NCI-H1105 treated with DMSO at 0.1 percent for 48 hours (cell line): ENCODE measurements around the gene ILDR2.
"Not testable (repeated sequence)": the region's sequence is repeated elsewhere in the genome, so short reads cannot be mapped to it uniquely, and the experiment has no call there.

Experiments used
- DNase-seq: peaks from one replicate; lab custom pipeline; 2025; lab: John Stamatoyannopoulos, UW

ILDR2 gene

DNA sequence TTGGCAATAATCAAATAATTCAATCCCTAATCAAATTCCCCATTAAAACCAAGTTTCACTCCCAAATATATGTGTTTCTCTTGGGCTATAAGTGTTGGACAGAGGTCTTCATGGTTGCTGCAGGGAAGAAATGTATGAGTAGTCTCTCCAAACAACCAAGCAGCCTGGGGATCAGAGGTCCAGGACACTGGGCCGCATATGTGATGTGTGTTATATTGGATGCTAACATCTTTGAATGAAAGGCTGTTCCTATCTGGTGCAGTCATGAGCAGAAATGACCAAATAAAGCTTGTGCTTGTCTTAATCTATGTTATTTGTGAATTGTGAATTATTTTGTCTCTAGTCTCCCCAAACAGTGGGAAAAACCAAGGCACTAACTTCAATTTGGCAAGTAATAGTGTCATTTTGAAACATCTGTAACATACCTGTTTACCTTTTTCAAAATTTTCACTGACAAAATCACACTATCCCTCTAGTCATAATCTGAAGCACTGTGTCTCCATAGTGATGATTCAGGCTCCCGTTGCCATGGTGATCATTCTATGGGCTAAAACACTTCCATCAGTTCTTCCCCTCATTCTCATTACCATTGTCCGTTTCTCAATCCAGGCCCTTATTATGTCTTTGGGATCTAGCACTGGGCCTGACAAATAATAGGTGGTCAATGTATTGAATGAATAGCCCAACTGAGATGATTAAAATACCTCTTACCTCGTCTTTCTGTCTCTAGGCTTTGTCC lies 86.8 kb downstream of the ILDR2 start:
- peak; percentile 3 for DNase-seq

- no peak for DNase-seq
These were observed 90.4 kb downstream of the ILDR2 start for GRCh38 chr1:166884971-166885370.

DNA sequence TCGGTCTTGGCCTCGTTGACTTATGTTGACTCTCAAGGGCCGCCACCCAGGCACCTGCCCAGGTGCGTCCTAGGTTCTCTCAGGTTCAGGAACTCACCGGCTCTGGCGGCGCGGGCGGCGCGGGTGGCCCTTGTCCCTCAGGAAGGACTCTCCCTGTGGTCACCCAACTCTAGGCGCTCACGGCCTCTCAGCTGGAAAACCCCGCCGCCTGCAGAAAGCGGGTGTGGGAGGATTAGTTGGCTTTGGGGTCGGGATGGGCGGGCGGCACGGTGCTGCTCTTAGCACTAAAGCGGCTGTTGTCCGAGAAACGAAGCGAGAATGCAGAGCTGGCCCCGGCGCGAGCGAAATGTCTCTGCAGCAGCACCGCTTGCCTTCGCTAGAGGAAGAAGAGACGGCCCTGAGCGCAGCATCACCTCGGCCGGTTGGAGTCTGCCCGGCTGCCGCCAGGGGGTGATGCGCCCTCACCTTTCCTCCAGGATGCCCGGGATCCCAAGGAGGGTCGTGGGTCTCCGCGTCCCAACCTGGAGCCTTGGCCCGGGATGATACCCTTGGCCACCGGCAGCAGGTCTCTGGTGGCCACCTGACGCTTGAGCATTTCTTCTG lies 91.2 kb downstream of the ILDR2 start:
- no peak for DNase-seq

- no peak for DNase-seq
These were observed 92.4 kb downstream of the ILDR2 start for GRCh38 chr1:166882893-166883292.

DNA sequence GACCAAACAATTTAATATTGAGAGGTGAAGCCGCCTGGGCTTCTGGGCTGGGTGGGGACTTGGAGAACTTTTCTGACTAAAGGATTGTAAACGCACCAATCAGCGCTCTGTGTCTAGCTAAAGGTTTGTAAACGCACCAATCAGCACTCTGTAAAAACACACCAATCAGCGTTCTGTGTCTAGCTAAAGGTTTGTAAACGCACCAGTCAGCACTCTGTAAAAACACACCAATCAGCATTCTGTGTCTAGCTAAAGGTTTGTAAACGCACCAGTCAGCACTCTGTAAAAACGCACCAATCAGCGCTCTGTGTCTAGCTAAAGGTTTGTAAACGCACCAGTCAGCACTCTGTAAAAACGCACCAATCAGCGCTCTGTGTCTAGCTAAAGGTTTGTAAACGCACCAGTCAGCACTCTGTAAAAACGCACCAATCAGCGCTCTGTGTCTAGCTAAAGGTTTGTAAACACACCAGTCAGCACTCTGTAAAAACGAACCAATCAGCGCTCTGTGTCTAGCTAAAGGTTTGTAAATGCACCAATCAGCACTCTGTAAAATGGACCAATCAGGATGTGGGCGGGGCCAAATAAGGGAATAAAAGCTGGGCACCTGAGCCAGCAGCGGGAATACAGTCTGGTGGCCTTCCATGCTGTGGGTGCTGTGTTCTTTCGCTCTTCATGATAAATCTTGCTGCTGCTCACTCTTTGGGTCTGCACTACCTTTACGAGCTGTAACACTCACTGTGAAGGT lies 97.0 kb downstream of the ILDR2 start:
- DNase-seq, result not testable (repeated sequence)

GRCh38 chr1:166876540-166876838 lies 98.9 kb downstream of the ILDR2 start:
- no peak for DNase-seq

DNA sequence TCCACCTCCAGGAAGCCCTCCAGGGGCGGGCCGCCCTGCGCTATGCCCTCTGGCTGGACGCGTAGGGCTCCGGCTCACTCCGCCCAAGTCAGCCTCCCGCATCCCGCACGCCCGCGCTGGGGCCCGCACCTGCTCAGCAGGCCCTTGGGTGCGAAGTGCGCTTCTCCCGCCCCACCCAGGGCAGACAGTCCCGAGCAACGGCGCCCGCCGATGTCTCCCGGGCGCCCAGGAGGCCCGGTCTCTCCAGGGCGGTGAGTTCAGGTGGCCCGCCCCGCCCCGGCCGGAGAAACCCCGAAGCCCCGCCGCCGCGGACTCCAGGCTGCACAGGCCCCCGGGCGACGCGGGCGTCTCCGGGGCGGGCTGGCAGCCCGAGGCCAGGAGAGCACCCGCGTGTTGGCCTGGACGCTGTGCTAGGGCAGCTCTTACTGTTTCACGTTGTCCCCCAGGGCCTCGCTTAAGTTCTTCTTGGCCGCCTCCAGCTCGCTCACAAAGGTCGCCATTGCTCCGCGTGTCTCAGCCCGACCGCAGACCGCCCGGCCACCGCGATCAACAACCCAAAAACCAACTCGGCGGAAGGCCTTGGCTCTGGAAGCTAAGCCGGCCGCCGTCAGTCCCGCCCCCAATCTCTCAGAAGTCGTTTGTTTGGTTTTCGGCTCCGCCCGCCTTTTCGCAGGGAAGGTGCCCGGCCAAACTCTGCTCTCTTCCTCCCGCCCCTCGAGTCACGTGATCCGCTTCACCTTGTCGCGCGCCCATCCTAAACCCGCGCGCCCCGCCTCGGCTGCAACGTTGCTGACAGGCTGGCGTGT lies 99.4 kb downstream of the ILDR2 start, which contains the start of gene TADA1:
TSS of gene TADA1 (minus strand) at position 531 of the 806 bp plus-strand sequence. CDS start at position 500, 31 bp downstream.
- DNase-seq, result peak; percentile 100

GRCh38 chr1:166875302-166875733 lies 100.0 kb downstream of the ILDR2 start:
- DNase-seq, result no peak

GRCh38 chr1:166874464-166874863 lies 100.9 kb downstream of the ILDR2 start:
- DNase-seq, result no peak

DNA sequence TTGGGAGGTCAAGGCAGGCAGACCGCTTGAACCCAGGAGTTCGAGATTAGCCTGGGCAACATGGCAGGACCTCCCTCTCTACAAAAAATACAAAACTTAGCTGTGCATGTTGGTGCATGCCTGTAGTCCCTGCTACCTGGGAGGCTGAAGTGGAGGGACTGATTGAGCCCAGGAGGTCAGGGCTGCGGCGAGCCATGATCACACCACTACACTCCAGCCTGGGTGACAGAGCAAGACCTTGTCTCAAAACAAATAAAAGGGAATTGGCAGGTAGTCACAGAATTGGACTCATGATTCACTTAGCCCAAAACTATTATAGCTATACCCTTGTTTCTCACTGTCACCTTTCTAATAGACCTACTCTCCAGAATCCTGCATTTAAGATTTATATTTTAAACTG lies 104.8 kb downstream of the ILDR2 start:
- DNase-seq, result no peak

- no peak for DNase-seq
These were observed 105.8 kb downstream of the ILDR2 start for GRCh38 chr1:166869318-166870099.

- no peak for DNase-seq
These were observed 106.7 kb downstream of the ILDR2 start for GRCh38 chr1:166868639-166869038.

GRCh38 chr1:166865926-166866325 lies 109.4 kb downstream of the ILDR2 start:
- DNase-seq, result no peak

DNA sequence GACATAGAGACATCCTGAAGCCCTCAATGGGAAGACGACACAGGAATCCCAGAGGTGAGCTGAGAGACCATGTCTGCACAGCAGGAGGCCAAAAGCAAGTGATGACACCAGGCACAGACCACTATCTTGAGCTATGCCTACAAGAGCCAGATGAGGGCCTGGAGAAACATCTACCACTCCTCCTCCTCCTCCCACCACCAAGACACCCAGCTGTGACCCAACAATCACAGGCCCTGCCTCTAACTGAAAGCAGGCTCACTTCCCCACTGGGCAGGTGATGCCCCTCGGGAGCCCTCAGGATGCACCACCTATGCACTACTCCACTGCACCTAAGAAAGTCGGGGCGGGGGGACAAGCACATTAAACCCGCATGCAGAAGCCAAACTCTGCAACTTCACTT lies 115.7 kb downstream of the ILDR2 start:
- DNase-seq, result no peak

GRCh38 chr1:166858726-166859419 lies 116.5 kb downstream of the ILDR2 start:
- no peak for DNase-seq
